HG02763 (cell line): ENCODE data around the gene GATAD2B.

Source experiments
- ATAC-seq: cut with Tn5 transposase; IDR thresholded peaks from one replicate; pipeline ENCODE4 v1.9.1; 2021; ENCODE audit warnings: mild to moderate bottlenecking, moderate library complexity; ENCODE audit not compliant: unreplicated experiment

GATAD2B gene

DNA sequence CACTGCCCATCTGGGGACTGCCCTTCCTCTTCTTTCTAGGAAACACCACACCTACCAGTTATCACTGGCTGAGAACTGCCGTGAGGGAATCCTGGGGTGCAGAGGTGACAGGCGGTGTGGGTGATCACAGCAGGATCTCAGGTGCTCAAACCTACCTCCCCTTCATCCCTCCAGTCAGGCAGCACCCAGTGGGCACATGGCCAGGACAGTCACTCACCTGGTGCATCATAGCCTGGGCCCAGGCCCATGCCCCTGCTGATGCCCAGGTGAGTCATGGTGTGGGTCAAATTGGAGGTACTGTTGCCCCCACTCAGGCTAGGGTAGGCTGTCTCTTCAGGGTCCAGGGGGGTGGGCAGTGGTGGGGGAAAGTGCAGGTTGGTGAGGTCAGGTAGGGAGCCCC, 29.0 kb upstream of the GATAD2B start:
- no peak for ATAC-seq

- no peak for ATAC-seq
Observed at GRCh38 chr1:153951183-153951582, 28.4 kb upstream of the GATAD2B start.

- ATAC-seq, result peak; percentile 63
Observed at GRCh38 chr1:153946622-153947241, 24.0 kb upstream of the GATAD2B start, which contains the start of gene DENND4B. TSS of gene DENND4B (minus strand) at chr1:153946718. CDS start at chr1:153944374, 2,344 bp downstream.

DNA sequence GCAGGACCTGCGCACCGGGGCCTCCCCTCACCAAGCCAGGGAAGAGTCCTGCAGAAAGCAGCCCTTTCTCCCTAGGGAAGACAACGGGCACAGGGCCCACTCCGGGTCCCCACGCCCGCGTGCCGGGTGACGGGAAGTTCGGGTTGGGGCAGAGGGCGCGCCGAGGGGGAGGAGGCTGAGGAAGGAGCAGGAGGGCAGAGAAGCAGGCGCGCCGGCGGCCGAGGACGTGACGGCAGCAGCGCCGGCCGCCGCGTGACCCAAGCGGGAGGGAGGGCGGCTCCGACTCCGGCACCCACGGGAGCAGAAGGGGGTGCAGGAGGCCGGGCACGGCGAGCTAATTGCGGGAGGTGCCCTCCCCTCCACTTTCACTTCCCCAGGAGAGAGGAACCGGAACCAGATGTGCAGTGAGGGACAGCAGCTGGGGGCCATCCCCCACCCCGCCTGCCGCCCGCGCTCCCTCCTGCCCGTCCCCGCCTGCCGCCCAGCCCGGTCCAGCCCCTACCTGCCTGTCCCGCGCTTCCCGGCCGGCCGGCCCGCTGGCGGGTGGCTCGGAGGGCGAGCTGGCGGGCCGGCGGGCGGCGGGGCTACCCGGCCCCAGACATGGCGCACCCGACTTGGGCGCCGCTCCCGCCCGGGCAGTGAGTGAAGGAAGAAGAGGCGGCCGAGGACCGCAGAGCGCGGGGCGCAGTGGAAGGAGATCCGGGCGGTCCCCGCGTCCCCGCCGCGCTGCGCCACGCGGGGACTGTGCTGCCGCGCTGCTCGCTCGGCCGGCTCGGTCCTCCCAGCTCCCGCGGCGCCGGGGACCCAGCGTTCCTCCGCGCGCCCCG, 23.2 kb upstream of the GATAD2B start:
- ATAC-seq, result peak; percentile 73

- no peak for ATAC-seq
Observed at GRCh38 chr1:153945131-153945794, 22.5 kb upstream of the GATAD2B start.

DNA sequence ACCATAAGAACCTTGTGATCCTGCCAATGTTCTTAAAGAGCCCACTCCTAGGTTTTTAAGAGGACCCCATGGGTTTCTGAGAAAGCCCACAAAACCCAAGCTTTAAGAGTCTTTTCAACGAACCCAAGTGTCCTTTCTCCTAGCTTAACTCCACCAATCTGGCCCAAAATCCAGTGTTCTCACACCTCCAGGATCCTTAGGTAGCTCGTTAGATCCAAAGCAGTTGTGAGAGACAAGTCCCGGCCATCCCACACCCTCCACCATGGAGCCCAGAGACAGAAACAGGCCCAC, 22.0 kb upstream of the GATAD2B start:
- no peak for ATAC-seq

DNA sequence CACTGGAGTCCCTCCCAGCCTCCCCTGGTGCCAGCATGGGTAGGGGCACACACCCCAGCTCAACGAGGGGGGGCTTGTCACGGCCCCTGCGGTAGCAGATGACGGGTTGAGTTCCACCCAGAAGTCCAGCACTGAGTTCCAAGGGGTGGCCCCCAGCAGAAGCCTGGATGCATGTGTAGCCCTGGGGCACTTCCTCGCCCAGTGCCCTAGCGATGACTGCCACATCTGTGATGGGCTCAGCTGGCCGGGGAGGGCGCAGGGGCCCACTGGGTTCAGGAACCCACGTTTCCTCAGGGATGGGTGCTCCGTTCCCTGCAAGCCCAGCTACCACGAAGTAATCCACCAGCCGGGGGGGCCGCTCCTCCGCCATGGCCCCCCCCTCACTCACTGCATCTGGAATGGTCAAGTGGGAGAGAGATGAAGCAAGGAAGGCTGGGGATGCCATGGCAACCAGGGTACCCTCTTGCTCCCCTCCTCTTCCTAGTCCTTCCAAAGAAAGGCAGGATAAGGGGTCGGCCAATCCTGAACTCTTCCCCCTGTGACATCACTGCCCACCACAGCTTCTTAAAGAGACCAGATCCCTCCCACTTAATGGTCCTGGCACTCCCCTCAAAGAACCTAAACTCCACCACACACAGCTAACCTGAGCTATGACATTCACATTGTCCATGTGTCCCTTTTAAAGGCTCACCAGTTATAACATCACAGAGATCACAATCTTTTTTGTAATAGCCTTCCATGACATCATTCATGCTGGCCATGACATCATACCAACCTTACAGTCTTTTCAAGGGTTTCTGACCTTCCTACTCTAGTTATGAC, 21.4 kb upstream of the GATAD2B start:
- no peak for ATAC-seq

GRCh38 chr1:153942766-153943549, 20.2 kb upstream of the GATAD2B start:
- no peak for ATAC-seq

DNA sequence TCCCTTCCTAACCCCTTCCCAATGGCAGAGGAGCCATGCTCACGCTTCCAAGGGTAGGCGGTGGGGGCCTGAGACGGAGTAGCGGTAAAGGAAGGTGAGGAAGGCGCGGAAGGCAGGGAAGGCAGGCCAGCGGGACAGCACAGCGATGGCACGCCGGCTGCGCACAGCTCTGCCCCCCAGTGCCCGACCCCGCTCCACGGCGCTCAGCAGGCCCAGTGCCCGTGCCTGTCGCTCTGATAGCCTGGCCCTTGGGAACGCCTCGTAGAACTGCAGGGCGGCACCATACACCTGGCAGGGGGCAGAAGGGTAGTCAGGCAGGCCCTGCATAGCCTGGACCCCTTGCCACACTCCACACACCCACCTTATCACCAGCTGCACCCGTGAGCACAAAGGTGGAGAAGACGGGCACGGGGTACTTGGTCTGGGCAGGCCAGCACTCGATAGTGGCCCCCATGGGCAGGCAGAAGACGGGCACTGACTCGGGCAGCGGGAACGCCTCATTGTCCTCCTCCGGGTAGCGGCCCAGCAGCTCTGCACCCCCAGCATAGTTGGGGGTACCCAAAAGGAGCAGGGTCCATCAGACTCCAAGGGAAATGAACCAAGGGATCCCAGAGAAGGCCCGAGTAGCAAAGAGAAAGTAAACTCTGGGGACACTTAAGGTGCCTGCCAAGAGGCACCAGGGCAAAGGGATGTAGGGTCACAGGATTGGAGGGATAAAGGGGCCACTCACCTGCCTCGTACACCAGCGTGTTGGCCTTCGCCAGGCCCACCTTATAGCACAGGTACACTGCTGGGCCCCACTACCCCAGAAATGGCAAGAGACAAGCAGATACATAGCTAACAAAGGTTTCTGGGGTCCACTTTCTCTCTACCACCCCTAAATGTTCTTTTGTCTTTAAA, 19.3 kb upstream of the GATAD2B start:
- ATAC-seq, result no peak

DNA sequence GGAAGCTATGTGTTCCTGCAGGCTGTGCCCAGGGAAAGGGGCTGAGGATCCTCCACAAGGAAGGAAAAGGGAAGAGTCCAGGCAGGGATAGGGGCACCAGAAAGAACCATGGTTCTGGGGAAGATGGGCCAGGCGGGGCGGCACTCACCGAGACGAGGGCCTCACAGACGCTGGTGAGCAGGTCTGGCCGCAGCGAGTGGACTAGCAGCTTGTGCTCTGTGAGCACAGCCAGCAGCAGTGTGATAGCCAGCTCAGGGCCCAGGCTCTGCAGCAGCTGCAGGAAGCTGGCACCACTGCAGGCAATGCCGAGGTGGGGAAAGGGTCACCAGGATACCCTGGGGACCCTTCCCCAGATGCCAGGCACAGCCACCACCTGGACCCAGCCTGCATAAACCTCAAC, 18.0 kb upstream of the GATAD2B start:
- no peak for ATAC-seq

- ATAC-seq, result no peak
Observed at GRCh38 chr1:153939476-153939875, 16.7 kb upstream of the GATAD2B start.

- no peak for ATAC-seq
Observed at GRCh38 chr1:153938996-153939395, 16.2 kb upstream of the GATAD2B start.

- ATAC-seq, result no peak
Observed at GRCh38 chr1:153937331-153937730, 14.6 kb upstream of the GATAD2B start.

DNA sequence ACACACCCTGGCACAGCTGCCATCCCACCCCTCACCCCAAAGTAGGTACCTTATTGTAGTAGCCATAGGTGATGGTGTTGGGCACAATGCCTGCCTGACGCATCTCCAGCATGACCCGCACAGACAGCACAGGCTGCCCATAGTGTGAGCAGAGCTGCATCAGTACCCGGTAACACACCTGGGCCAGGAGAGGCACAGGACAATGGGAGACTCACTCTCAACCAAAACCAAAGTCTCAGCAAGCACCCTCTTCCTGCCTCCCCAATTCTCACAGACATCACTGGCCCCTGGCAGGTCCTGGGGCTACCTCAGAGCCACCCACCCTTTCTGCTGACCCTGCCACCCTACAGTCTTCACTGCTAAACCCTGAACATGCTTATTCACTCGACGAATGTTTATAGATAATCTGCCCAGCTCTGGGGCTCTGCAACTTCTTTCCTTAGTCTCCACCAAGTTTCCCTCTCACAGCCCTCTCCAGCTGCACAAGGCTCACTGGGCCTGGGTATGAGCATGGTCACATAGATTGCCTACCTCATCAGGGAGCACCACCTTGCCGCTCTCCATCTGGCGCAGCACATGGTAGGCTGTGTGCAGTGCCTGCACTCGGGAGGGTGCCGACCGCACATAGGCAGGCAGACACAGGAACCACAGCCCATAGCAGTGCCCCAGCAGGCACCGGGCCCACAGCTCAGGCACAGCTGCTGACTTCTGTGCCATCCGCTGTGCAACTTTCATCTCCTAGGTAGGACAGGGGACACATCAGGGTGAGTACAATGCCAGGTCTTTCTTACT, 13.4 kb upstream of the GATAD2B start:
- ATAC-seq, result no peak

DNA sequence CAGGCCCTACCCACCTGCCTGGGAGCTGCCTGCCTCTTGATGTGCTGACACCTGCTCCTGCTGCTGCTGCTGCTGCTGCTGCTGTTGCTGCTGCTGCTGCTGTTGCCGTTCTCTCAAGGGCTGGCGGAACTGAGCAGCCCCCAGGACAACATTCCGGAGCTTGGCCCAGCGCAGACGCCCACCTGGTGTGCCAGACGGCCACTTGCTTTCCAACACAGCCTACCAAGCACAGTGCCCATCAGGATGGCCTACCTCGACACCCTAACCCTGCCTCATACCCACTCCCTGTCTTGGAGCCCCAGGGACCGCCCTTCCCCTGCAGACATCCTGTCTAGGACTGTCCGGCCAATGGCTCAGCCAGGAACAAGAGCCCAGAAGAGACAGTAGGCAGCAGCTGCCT, 12.0 kb upstream of the GATAD2B start:
- ATAC-seq, result no peak

- no peak for ATAC-seq
Observed at GRCh38 chr1:153933955-153934354, 11.2 kb upstream of the GATAD2B start.

DNA sequence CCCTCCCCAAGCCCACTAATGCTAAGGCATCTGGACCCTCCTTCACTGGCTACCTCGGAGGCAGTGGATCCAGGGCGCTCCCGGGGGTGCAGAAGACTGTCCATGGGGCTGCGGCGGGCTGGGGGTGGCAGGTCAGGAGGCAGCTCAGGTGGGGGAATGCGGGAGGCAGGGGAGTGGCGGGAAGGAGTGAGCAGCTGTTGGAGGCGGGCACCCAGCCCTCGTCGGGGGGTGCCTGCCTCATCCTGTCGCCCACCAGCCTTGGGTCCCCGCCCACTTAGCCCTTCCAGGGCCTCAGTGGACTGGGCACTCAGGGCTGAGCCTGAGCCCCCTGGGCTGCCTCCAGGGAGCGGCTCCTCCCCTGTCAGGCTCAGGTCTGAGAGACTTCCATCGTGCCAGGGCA, 10.7 kb upstream of the GATAD2B start:
- no peak for ATAC-seq
